ENCODE results near the gene C14orf119. TPM values are rescaled to one million over a fixed set of nuclear protein-coding genes. Genes with fewer than 3 reads are reported as not detected.

The C14orf119 gene
- total RNA-seq, 1 donor from 2014 or later, result 53.0 TPM

DNA sequence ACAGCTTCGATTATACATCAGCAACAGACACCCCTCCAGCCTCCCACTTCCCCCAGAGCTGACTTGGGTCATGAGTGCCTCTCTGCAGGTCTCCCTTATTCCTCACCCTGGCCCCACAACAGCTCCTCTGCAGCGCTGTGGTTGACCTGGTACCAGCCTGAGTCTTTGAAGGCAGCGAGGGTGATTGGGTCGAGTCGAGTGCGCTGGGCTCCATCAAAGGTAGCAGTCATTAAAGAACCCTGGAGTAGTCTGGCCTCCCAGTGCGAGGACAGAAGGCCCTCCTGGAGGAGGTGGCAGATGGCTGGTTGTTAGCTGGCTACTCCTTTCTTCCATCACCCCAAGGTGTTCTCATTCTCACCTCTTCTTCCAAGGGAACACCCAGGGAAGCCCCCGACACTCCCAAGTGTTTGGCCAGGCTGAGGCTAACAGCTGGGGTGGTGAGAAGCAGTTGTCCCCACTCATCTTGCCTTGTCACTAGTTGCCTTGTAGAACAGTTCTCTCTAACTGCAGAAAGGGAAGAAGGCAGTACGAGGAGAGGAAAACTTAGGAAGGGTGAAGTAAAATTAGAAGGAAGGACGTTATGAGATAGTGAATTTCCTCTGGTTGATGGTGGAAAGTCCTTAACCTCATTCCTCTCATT is 6.8 kb downstream of the C14orf119 start:
- Mint-ChIP-seq H3K27ac (no peak overlapping the region), H3K4me1 (ENCODE audit: unreplicated experiment) (peaks cover 29% of the 10 kb centered on the region), H3K4me3 (no peak overlapping the region)

DNA sequence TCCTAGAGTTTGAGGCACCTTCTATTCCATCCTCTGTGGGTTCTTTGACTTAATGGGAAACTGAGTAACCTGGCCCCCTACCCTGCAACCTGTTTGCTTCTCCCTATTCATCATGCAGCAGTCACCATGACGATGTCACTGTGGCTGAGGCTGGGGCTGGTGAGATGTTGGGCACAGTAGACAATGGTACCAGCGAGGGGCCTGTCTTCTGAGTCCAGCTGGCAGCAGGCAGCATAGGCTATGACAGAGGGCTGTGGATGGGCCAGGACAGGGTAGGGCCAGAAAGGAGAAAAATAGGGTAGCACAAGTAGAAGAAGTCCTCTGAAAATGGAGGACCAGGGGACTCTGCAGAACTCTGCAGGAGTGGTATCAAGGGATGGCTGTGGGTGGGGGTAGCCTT is 7.5 kb downstream of the C14orf119 start:
- H3K9me3 Mint-ChIP-seq, result no peaks in the 10 kb centered on the region
- peaks cover 7% of the 10 kb centered on the region for H3K36me3 Mint-ChIP-seq
- no peak overlapping the region for H3K27ac Mint-ChIP-seq
- H3K27me3 Mint-ChIP-seq, result peaks cover 16% of the 10 kb centered on the region
- no peak for DNase-seq (ENCODE audit: extremely low spot score, unreplicated experiment)
- TF ChIP-seq, protein P1, sequence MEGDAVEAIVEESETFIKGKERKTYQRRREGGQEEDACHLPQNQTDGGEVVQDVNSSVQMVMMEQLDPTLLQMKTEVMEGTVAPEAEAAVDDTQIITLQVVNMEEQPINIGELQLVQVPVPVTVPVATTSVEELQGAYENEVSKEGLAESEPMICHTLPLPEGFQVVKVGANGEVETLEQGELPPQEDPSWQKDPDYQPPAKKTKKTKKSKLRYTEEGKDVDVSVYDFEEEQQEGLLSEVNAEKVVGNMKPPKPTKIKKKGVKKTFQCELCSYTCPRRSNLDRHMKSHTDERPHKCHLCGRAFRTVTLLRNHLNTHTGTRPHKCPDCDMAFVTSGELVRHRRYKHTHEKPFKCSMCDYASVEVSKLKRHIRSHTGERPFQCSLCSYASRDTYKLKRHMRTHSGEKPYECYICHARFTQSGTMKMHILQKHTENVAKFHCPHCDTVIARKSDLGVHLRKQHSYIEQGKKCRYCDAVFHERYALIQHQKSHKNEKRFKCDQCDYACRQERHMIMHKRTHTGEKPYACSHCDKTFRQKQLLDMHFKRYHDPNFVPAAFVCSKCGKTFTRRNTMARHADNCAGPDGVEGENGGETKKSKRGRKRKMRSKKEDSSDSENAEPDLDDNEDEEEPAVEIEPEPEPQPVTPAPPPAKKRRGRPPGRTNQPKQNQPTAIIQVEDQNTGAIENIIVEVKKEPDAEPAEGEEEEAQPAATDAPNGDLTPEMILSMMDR (conservative IDR thresholded peaks at IDR 0.05), result no peak
- H3K4me1 Mint-ChIP-seq (ENCODE audit: unreplicated experiment), result peaks cover 27% of the 10 kb centered on the region
- no peak overlapping the region for H3K4me3 Mint-ChIP-seq

More for the DNA sequence above, 6.8 kb downstream of the C14orf119 start:
- peaks cover 14% of the 10 kb centered on the region for H3K36me3 Mint-ChIP-seq
- TF ChIP-seq, protein P1 (conservative IDR thresholded peaks at IDR 0.05), result no peak
- H3K27me3 Mint-ChIP-seq, result peaks cover 16% of the 10 kb centered on the region
- no peaks in the 10 kb centered on the region for H3K9me3 Mint-ChIP-seq
- DNase-seq (ENCODE audit: extremely low spot score, unreplicated experiment), result no peak

DNA sequence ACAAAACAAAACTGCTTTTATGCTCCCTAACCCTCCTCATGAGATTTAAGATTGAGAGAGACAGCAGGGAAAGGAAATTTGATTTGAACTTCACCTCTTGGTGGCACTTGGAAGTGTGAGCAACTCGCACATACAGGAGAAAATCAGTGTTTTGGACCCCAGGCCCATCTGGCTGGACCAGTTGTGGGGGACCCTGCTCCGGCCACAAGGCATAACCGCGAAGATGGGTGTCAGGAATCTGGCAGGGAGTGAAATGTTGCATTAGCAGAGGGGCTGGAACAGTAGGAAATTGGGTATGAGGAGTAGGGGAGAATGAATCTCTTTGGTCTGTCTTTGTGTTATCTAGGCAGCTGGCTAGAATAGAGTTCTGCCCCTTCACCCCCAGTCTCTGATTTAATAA is 8.3 kb downstream of the C14orf119 start:
- H3K27ac Mint-ChIP-seq, result no peak overlapping the region
- TF ChIP-seq, protein P1 (conservative IDR thresholded peaks at IDR 0.05), result no peak
- no peaks in the 10 kb centered on the region for H3K9me3 Mint-ChIP-seq
- DNase-seq (ENCODE audit: extremely low spot score, unreplicated experiment), result no peak
- H3K4me3 Mint-ChIP-seq, result no peak overlapping the region
- H3K36me3 Mint-ChIP-seq, result peaks cover 6% of the 10 kb centered on the region
- peaks cover 16% of the 10 kb centered on the region for H3K27me3 Mint-ChIP-seq
- H3K4me1 Mint-ChIP-seq (ENCODE audit: unreplicated experiment), result peaks cover 27% of the 10 kb centered on the region

DNA sequence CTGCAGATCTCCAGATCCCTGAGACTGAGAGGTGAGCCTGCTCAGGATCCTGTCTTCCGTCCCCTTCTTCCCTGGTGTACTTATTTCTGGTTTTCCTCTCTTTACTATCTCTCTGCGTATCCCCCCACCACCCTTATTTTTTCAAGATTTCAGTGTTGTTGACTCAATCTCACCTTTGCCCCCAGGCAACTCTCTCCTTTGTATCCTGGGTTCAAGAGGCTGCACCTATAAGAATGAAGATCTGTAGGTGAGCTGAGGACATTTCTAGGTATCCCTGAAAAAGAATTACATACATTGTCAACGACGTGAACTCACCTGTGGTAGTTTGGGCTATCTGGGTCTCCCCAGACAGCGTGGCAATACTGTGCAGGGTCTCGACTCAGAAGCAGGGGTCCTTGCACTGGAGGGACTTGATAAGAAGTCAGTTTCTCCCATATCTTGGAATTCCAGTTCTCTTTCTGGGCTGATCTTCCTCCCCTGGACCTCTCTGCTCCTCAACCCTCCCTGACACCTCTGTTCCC is 8.8 kb downstream of the C14orf119 start:
- no peak overlapping the region for H3K27ac Mint-ChIP-seq
- DNase-seq (ENCODE audit: extremely low spot score, unreplicated experiment), result no peak
- no peaks in the 10 kb centered on the region for H3K9me3 Mint-ChIP-seq
- H3K27me3 Mint-ChIP-seq, result peaks cover 16% of the 10 kb centered on the region
- H3K4me1 Mint-ChIP-seq (ENCODE audit: unreplicated experiment), result peaks cover 27% of the 10 kb centered on the region
- H3K4me3 Mint-ChIP-seq, result no peak overlapping the region
- TF ChIP-seq, protein P1 (conservative IDR thresholded peaks at IDR 0.05), result no peak
- H3K36me3 Mint-ChIP-seq, result peaks cover 2% of the 10 kb centered on the region

DNA sequence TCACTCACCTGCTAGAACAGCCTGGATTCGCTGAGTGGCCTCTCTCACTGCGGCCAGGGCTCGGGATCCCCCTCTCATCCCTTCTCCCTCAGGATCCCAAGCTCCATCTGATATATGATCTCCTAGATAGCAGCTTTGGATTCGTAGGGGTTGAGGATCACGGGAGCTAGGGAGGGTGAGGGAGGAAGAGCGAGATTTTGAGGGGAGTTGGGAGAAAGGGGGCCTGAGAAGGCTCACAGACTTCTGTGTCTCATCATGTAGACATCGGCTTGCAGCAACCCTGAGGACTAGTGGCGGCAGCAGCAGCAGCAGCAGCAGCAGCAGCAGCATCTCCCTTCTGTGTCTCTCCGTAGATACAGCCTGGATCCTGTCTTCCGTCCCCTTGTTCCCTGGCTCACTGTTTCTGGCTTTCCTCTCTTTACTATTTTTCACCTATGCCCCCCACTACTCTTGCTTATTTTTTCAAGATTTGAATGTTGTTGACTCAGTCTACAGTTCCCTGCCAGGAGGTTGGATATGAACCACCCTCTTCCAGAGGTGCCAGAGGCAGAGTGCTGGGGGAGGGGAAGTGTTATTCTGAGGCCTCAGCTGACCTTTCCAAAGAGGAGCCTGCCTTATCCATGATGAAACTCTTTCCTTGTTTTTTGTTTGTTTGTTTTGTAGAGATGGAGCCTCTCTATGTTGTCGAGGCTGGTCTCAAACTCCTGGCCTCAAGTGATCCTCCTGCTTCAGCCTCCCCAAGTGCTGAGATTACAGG is 9.5 kb downstream of the C14orf119 start, which contains the start of gene CIROP:
Gene CIROP, minus strand, starts transcription at position 399 of the 757 bp plus-strand sequence. Its CDS starts 69 bp downstream, at position 330.
- H3K4me3 Mint-ChIP-seq, result peak within 1 kb of the TSS; percentile 40
- H3K27ac Mint-ChIP-seq, result no peak within 1 kb of the TSS
- TF ChIP-seq, protein P1 (conservative IDR thresholded peaks at IDR 0.05), result no peak
- no peaks in the 10 kb centered on the region for H3K9me3 Mint-ChIP-seq
- H3K36me3 Mint-ChIP-seq, result no peaks in the 10 kb centered on the region
- no peak for DNase-seq (ENCODE audit: extremely low spot score, unreplicated experiment)
- peaks cover 16% of the 10 kb centered on the region for H3K27me3 Mint-ChIP-seq
- peaks cover 27% of the 10 kb centered on the region for H3K4me1 Mint-ChIP-seq (ENCODE audit: unreplicated experiment)

Data from type B pancreatic cell (in vitro differentiated cells).